Adrenal gland (tissue), 5 donors: ENCODE data around the gene FXYD5.

Experiments
- CTCF ChIP-seq, 6 experiments: fragments of 450-650 bp in 4 of 6; fragments of 200-600 bp in 2 of 6; sonication (generic) in 1 of 6; IDR thresholded peaks; 1 replicate in 5 of 6; 2 replicates in 1 of 6; pipeline versions ENCODE4 v1.5.1 to v1.8.0; 2016 to 2021; ENCODE audit warnings: antibody characterized with exemption in 6 of 6, mild to moderate bottlenecking in 2 of 6, moderate library complexity in 1 of 6
- POLR2A ChIP-seq, 2 donors: fragments of 450-650 bp; IDR thresholded peaks; one replicate each; pipeline ENCODE4 v1.6.1; 2017; ENCODE audit warnings: antibody characterized with exemption in 2 of 2, mild to moderate bottlenecking in 2 of 2, moderate library complexity in 1 of 2
- donor health status: DM: no; HTN: no; CAD: no.

GRCh38 chr19:35126624-35126959 is 27.9 kb upstream of the FXYD5 start:
- TF ChIP-seq CTCF (IDR thresholded peaks at IDR 0.05), result no peak
- no peak for TF ChIP-seq POLR2A (IDR thresholded peaks at IDR 0.05)
